SU-DHL-6 (cell line): ENCODE data around the gene TCEANC2.

ENCODE experiments used
- EZH2phosphoT487 ChIP-seq: fragments of 200-600 bp; sonication (generic), shearing (Covaris generic); conservative IDR thresholded peaks from 2 replicates; pipeline ENCODE4 v1.6.1; 2018; ENCODE audit warnings: mild to moderate bottlenecking, antibody characterized with exemption, low read length, moderate library complexity, mixed read lengths
- TF ChIP-seq, protein P1 (sequence below): fragments of 200-600 bp; sonication (generic); IDR thresholded peaks from one replicate; pipeline ENCODE4 v1.5.1; 2017; ENCODE audit warnings: antibody characterized with exemption, mild to moderate bottlenecking, low read length, moderate library complexity; ENCODE audit not compliant: insufficient read depth, poor library complexity, severe bottlenecking

DNA sequence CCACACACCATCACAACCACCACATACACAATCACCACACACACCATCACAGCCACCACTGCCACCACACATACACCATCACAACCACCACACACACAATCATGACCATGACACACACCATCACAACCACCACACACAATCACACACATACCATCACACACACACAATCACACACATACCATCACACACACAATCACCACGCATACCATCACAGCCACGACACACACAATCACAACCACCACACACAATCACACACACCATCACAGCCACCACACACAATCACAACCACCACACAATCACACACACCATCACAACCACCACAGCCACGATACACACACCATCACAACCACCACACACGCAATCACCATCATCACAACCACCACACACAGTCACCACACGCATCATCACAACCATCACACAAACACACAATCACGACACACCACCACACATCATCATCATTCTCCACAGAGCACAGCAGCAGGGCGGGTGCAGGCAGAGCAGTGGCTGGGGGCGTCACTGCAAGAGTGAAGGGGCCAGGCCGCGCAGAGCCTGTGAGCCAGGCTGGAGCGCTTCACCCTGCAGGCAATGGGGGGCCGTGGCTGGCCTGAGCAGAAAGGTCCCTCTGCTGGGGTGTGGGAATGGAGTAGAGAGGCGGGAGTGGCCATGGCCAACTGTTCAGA is 66.8 kb downstream of the TCEANC2 start:
- TF ChIP-seq, protein P1, sequence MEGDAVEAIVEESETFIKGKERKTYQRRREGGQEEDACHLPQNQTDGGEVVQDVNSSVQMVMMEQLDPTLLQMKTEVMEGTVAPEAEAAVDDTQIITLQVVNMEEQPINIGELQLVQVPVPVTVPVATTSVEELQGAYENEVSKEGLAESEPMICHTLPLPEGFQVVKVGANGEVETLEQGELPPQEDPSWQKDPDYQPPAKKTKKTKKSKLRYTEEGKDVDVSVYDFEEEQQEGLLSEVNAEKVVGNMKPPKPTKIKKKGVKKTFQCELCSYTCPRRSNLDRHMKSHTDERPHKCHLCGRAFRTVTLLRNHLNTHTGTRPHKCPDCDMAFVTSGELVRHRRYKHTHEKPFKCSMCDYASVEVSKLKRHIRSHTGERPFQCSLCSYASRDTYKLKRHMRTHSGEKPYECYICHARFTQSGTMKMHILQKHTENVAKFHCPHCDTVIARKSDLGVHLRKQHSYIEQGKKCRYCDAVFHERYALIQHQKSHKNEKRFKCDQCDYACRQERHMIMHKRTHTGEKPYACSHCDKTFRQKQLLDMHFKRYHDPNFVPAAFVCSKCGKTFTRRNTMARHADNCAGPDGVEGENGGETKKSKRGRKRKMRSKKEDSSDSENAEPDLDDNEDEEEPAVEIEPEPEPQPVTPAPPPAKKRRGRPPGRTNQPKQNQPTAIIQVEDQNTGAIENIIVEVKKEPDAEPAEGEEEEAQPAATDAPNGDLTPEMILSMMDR = no peak
- TF ChIP-seq EZH2phosphoT487 = no peak
